Prostate gland (tissue), 2 donors: Measurements from ENCODE around the gene NLRC3. TPM values are rescaled to one million over a fixed set of nuclear protein-coding genes. Genes with fewer than 3 reads are reported as not detected.

ENCODE experiments used
- DNase-seq: peaks from one replicate; pipeline ENCODE4 v3.0.0-alpha.2; 2019; ENCODE audit warnings: low spot score
- H3K27ac ChIP-seq, 2 donors: fragments of 200-600 bp; sonication (generic); 2 replicates each; pipeline ENCODE4 v1.5.1; 2017 to 2019
- H3K27me3 ChIP-seq: fragments of 200-600 bp; sonication (generic); replicated peaks from 2 replicates; pipeline ENCODE4 v1.5.1; 2019; ENCODE audit not compliant: insufficient read depth
- H3K36me3 ChIP-seq, 2 donors: fragments of 200-600 bp; sonication (generic); 1 replicate in 1 of 2; 2 replicates in 1 of 2; pipeline versions ENCODE4 v1.5.1 to v1.8.1; 2017 to 2019
- H3K4me1 ChIP-seq: fragments of 200-600 bp; sonication (generic); replicated peaks from 2 replicates; pipeline ENCODE4 v1.5.1; 2019
- H3K4me3 ChIP-seq, 2 donors: fragments of 200-600 bp; sonication (generic); 2 replicates each; pipeline ENCODE4 v1.5.1; 2017 to 2019
- H3K9me3 ChIP-seq: fragments of 200-600 bp; sonication (generic); 2 replicates; pipeline ENCODE4 v1.5.1; 2017
- CTCF ChIP-seq, 4 experiments: fragments of 200-600 bp in 2 of 4; fragments of 450-650 bp in 2 of 4; sonication (generic) in 2 of 4; IDR thresholded peaks; 1 replicate in 3 of 4; 2 replicates in 1 of 4; pipeline ENCODE4 v1.5.1; 2016 to 2019; ENCODE audit warnings: antibody characterized with exemption in 4 of 4, mild to moderate bottlenecking in 2 of 4, moderate library complexity in 2 of 4
- POLR2A ChIP-seq: fragments of 450-650 bp; IDR thresholded peaks from one replicate; pipeline ENCODE4 v1.6.1; 2016; ENCODE audit warnings: antibody characterized with exemption, mild to moderate bottlenecking
- POLR2AphosphoS5 ChIP-seq: sonication (generic); formaldehyde crosslinking; IDR thresholded peaks from one replicate; pipeline ENCODE4 v1.6.1; 2017; ENCODE audit warnings: antibody characterized with exemption
- WGBS: methylation state at CpG from one replicate; pipeline ENCODE4 v1.1.5; 2018; 5-methylcytosine and 5-hydroxymethylcytosine counted together
- intact Hi-C: fragments of 100-400 bp; cut with DNase I; formaldehyde crosslinking; loops from one replicate; pipeline ENCODE4 v1.14.2; 2022
- total RNA-seq, 2 donors: library from RNA; depleted of rRNA; stranded (reverse); fragments of >200 nt; gene quantifications; one replicate each; pipeline ENCODE4 v1.1.0, GENCODE V29; 2016

Gene NLRC3
- total RNA-seq, 2 donors from 2014 or later, result 0.85 to 0.87 TPM

- no peaks in the 10 kb centered on the region for H3K4me1 ChIP-seq
- TF ChIP-seq POLR2A (no peak), POLR2AphosphoS5 (no peak), CTCF (IDR thresholded peaks at IDR 0.05) (no peak)
- no peaks in the 10 kb centered on the region for H3K9me3 ChIP-seq
- H3K27me3 ChIP-seq, result no peaks in the 10 kb centered on the region
- intact Hi-C loops, result no loop called here
- DNase-seq, result no peak
- H3K4me3 ChIP-seq, result no peak overlapping the region
- peaks cover 4 to 8% of the 10 kb centered on the region in 2 donors for H3K36me3 ChIP-seq
- no peak overlapping the region for H3K27ac ChIP-seq
- 89% methylated on average over 10 of the region's 10 CpGs for WGBS
Observed at GRCh38 chr16:3534126-3534525, 43.1 kb downstream of the NLRC3 start.

- intact Hi-C loops, result no loop called here
- H3K9me3 ChIP-seq, result no peaks in the 10 kb centered on the region
- no peaks in the 10 kb centered on the region for H3K27me3 ChIP-seq
- H3K36me3 ChIP-seq, result peaks cover 4 to 8% of the 10 kb centered on the region in 2 donors
- 90% methylated on average over 12 of the region's 12 CpGs for WGBS
- H3K27ac ChIP-seq, result no peak overlapping the region
- no peak for DNase-seq
- no peak overlapping the region for H3K4me3 ChIP-seq
- no peak for TF ChIP-seq CTCF (IDR thresholded peaks at IDR 0.05)
- no peak for TF ChIP-seq POLR2AphosphoS5
- TF ChIP-seq POLR2A, result no peak
- H3K4me1 ChIP-seq, result no peaks in the 10 kb centered on the region
Observed at GRCh38 chr16:3532741-3533140, 44.5 kb downstream of the NLRC3 start.

- Histone ChIP-seq H3K27me3 (no peaks in the 10 kb centered on the region), H3K27ac (no peak overlapping the region), H3K9me3 (no peaks in the 10 kb centered on the region), H3K36me3 (peaks cover 4 to 8% of the 10 kb centered on the region in 2 donors), H3K4me1 (no peaks in the 10 kb centered on the region), H3K4me3 (no peak overlapping the region)
- TF ChIP-seq POLR2A (no peak), POLR2AphosphoS5 (no peak), CTCF (IDR thresholded peaks at IDR 0.05) (no peak)
- intact Hi-C loops, result no loop called here
- DNase-seq, result no peak
- 89% methylated on average over 12 of the region's 12 CpGs for WGBS
Observed at GRCh38 chr16:3530371-3530914, 46.8 kb downstream of the NLRC3 start.

- no peak overlapping the region for H3K27ac ChIP-seq
- H3K4me1 ChIP-seq, result no peaks in the 10 kb centered on the region
- H3K36me3 ChIP-seq, result peaks cover 4 to 12% of the 10 kb centered on the region in 2 donors
- no peak for DNase-seq
- no peak for TF ChIP-seq POLR2A
- TF ChIP-seq CTCF (IDR thresholded peaks at IDR 0.05), result no peak
- no peak for TF ChIP-seq POLR2AphosphoS5
- no peak overlapping the region for H3K4me3 ChIP-seq
- intact Hi-C loops, result loop anchor here (5.0 kb wide), 1 partner anchor 348 kb away; no protein-coding TSS in a partner anchor
- H3K27me3 ChIP-seq, result no peaks in the 10 kb centered on the region
- H3K9me3 ChIP-seq, result no peaks in the 10 kb centered on the region
Observed at GRCh38 chr16:3529175-3529574, 48.0 kb downstream of the NLRC3 start.

- WGBS, result 94% methylated on average over 2 of the region's 2 CpGs
- Histone ChIP-seq H3K27ac (no peak overlapping the region), H3K36me3 (peaks cover 4 to 19% of the 10 kb centered on the region in 2 donors), H3K27me3 (no peaks in the 10 kb centered on the region), H3K4me3 (no peak overlapping the region), H3K4me1 (no peaks in the 10 kb centered on the region), H3K9me3 (no peaks in the 10 kb centered on the region)
- intact Hi-C loops, result loop anchor here (5.0 kb wide), 1 partner anchor 349 kb away; no protein-coding TSS in a partner anchor
- no peak for TF ChIP-seq POLR2A
- TF ChIP-seq CTCF (IDR thresholded peaks at IDR 0.05), result no peak
- TF ChIP-seq POLR2AphosphoS5, result no peak
- DNase-seq, result no peak
Observed at GRCh38 chr16:3528406-3528805, 48.8 kb downstream of the NLRC3 start.
